ENCODE measurements around the gene RAI1.

Gene RAI1

DNA sequence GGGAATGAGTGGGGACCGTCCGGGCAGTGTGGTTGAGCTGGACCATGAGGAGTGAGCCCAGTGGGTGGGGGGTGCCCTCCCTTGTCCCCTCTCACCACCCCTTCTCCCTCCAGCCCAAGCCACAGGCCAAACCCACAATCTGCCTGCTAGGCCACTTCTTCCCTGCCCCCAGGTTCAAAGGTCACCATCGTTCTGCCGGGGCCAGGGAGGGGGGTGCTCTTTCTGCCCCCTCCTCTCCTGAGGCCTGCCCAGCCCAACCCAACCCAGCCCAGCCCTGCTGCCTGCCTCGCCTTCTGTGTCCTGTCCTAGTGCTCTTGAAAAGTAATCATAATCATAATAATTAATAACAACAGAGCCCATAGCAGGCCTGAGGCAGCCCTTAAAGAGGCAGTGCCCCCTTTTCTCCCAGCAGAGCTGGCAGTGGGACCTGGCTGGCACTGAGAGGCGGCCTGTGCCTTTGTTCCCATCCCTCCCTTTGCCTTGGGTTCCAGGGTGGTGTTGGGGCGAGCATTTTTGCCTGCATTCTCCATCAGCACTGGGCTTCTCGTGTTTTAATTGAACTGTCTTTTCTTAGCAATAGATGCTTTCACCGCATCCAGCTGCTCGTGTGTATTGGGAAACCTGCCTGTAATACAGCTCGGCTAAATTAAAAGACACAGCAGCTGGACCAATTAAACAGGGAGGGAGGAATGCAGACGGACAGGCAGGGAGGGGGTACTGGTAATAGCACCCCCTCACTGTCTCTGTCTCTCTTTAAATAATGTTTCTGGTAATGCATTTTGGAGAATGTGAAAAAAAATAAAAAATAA, 108.8 kb downstream of the RAI1 start:
- ChIA-PET CTCF (interaction anchor here (0.6 to 1.0 kb wide), 2 partner anchors 62 to 554 kb away, joined by 3 to 4 read pairs; no protein-coding TSS in a partner anchor), POLR2A (interaction anchor here (1.0 kb wide), 1 partner anchor 9 kb away, joined by 4 read pairs; no protein-coding TSS in a partner anchor)

DNA sequence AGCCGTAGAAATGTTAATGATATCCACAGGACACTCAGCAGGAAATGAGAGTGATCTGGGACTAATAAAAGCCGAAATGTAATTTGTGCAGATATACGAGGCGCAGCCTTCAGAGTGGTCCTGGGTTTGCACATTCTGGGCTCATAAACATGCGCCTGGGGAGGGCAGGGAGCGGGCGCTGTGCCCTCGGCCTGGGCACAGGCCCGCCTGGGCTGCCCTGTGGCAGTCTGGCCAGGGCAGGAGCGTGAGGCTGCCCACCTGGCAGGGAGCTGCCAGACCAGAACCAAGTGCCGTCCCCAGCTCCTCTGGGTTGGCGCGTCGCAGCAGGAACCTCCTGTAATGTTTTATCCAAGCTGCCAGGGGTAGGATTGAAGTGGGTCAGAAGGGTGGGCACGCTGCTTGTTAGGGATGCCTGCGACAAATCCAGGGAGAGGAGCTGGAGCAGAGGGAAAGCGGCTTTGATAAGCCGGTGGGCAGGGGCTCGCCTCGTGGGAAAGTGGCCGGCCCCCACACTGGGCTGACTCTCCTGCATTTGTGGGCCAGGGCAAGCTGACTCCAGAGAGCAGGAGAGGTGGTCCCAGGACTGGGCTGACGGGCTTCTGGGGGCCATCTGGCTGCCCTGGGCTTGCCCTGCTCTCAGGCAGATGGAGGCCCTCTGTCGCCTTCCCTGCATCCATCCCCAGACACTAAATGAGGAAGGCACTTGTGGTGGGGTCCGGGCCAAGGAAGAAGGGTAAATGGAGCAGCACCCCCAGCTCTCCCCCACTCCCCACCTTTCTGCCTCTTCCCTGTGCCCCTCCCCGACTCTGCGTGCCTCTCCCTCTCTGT, 109.6 kb downstream of the RAI1 start:
- H3K9me3 ChIP-seq (ENCODE audit: control insufficient read depth, insufficient read depth, low read depth, low read length): no peaks in the 10 kb centered on the region
- H3K36me3 ChIP-seq (ENCODE audit: control insufficient read depth in 2 of 2, insufficient read depth in 1 of 2, low read length in 2 of 2): peaks cover 0 to 30% of the 10 kb centered on the region in 2 experiments; a peak in 1 of 3 replicates
- peaks cover 2% of the 10 kb centered on the region for H3K4me1 ChIP-seq (ENCODE audit: control insufficient read depth, insufficient read depth, low read length)
- CTCF ChIA-PET: interaction anchor here (0.6 to 1.0 kb wide), 2 partner anchors 63 to 554 kb away, joined by 3 to 4 read pairs; no protein-coding TSS in a partner anchor
- no peak for TF ChIP-seq PRDM1 (tag by site-specific recombination; IDR thresholded peaks at IDR 0.05)
- TF ChIP-seq, protein P1, sequence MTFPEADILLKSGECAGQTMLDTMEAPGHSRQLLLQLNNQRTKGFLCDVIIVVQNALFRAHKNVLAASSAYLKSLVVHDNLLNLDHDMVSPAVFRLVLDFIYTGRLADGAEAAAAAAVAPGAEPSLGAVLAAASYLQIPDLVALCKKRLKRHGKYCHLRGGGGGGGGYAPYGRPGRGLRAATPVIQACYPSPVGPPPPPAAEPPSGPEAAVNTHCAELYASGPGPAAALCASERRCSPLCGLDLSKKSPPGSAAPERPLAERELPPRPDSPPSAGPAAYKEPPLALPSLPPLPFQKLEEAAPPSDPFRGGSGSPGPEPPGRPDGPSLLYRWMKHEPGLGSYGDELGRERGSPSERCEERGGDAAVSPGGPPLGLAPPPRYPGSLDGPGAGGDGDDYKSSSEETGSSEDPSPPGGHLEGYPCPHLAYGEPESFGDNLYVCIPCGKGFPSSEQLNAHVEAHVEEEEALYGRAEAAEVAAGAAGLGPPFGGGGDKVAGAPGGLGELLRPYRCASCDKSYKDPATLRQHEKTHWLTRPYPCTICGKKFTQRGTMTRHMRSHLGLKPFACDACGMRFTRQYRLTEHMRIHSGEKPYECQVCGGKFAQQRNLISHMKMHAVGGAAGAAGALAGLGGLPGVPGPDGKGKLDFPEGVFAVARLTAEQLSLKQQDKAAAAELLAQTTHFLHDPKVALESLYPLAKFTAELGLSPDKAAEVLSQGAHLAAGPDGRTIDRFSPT (tag by site-specific recombination; IDR thresholded peaks at IDR 0.05): 0 out of 2 replicates have a peak, but pooled peaks have one; percentile 39
- POLR2A ChIA-PET: interaction anchor here (1.0 kb wide), 1 partner anchor 10 kb away, joined by 4 read pairs; no protein-coding TSS in a partner anchor
- H3K27ac ChIP-seq (ENCODE audit: extremely low read depth, low read depth, low read length): no peak overlapping the region
- H3K4me3 ChIP-seq (ENCODE audit: low read depth, low read length): no peak overlapping the region

More for the DNA sequence above, 108.8 kb downstream of the RAI1 start:
- TF ChIP-seq, protein P2, sequence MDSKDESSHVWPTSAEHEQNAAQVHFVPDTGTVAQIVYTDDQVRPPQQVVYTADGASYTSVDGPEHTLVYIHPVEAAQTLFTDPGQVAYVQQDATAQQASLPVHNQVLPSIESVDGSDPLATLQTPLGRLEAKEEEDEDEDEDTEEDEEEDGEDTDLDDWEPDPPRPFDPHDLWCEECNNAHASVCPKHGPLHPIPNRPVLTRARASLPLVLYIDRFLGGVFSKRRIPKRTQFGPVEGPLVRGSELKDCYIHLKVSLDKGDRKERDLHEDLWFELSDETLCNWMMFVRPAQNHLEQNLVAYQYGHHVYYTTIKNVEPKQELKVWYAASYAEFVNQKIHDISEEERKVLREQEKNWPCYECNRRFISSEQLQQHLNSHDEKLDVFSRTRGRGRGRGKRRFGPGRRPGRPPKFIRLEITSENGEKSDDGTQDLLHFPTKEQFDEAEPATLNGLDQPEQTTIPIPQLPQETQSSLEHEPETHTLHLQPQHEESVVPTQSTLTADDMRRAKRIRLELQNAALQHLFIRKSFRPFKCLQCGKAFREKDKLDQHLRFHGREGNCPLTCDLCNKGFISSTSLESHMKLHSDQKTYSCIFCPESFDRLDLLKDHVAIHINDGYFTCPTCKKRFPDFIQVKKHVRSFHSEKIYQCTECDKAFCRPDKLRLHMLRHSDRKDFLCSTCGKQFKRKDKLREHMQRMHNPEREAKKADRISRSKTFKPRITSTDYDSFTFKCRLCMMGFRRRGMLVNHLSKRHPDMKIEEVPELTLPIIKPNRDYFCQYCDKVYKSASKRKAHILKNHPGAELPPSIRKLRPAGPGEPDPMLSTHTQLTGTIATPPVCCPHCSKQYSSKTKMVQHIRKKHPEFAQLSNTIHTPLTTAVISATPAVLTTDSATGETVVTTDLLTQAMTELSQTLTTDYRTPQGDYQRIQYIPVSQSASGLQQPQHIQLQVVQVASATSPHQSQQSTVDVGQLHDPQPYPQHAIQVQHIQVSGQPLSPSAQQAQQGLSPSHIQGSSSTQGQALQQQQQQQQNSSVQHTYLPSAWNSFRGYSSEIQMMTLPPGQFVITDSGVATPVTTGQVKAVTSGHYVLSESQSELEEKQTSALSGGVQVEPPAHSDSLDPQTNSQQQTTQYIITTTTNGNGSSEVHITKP (tag by site-specific recombination; IDR thresholded peaks at IDR 0.05): peak; percentile 28; the same call in 1 of the 2 replicates
- TF ChIP-seq ZNF214 (tag by site-specific recombination; IDR thresholded peaks at IDR 0.05; ENCODE audit: borderline replicate concordance): no peak
- TF ChIP-seq, protein P3, sequence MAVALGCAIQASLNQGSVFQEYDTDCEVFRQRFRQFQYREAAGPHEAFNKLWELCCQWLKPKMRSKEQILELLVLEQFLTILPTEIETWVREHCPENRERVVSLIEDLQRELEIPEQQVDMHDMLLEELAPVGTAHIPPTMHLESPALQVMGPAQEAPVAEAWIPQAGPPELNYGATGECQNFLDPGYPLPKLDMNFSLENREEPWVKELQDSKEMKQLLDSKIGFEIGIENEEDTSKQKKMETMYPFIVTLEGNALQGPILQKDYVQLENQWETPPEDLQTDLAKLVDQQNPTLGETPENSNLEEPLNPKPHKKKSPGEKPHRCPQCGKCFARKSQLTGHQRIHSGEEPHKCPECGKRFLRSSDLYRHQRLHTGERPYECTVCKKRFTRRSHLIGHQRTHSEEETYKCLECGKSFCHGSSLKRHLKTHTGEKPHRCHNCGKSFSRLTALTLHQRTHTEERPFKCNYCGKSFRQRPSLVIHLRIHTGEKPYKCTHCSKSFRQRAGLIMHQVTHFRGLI (tag by site-specific recombination; IDR thresholded peaks at IDR 0.05): peak; percentile 89
- Histone ChIP-seq H3K4me1 (ENCODE audit: control insufficient read depth, insufficient read depth, low read length) (peaks cover 10% of the 10 kb centered on the region), H3K36me3 (ENCODE audit: control insufficient read depth in 2 of 2, insufficient read depth in 1 of 2, low read length in 2 of 2) (peaks cover 0 to 22% of the 10 kb centered on the region in 2 experiments; a peak in 1 of 3 replicates), H3K9me3 (ENCODE audit: control insufficient read depth, insufficient read depth, low read depth, low read length) (no peaks in the 10 kb centered on the region), H3K4me3 (ENCODE audit: low read depth, low read length) (no peak overlapping the region), H3K27ac (ENCODE audit: extremely low read depth, low read depth, low read length) (no peak overlapping the region)

DNA sequence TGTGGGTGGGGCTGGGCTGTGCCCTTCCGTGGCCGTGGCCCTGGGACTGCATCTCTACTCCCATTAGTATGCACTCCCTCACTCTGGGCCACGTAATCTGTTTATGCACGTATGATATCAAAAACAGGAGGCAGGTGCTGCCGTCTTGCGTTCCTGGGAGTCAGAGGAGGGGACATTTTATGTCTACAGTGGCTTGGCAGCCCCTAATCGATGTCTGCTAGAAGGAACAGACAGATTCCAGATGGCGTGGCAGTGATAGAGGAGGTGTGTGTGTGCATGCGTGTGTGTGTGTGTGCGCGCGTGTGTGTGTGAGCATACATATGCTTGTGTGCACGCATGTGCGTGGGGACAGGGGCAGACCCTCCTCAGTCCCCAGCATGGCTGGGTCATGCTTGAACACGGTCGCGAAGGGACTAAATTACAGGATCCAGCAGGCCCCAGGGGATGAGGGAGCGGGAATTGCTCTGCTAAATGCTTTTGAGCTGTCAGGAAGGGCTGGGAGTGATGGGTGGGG, 110.8 kb downstream of the RAI1 start:
- no peak overlapping the region for H3K27ac ChIP-seq (ENCODE audit: extremely low read depth, low read depth, low read length)
- no peaks in the 10 kb centered on the region for H3K9me3 ChIP-seq (ENCODE audit: control insufficient read depth, insufficient read depth, low read depth, low read length)
- TF ChIP-seq ZNF791 (tag by site-specific recombination; IDR thresholded peaks at IDR 0.05) (no peak), ZBTB8A (tag by site-specific recombination; IDR thresholded peaks at IDR 0.05) (0 out of 2 replicates have a peak, but pooled peaks have one; percentile 24)
- TF ChIP-seq, protein P4, sequence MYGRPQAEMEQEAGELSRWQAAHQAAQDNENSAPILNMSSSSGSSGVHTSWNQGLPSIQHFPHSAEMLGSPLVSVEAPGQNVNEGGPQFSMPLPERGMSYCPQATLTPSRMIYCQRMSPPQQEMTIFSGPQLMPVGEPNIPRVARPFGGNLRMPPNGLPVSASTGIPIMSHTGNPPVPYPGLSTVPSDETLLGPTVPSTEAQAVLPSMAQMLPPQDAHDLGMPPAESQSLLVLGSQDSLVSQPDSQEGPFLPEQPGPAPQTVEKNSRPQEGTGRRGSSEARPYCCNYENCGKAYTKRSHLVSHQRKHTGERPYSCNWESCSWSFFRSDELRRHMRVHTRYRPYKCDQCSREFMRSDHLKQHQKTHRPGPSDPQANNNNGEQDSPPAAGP (tag by site-specific recombination; IDR thresholded peaks at IDR 0.05): 0 out of 2 replicates have a peak, but pooled peaks have one; percentile 46
- no peaks in the 10 kb centered on the region for H3K4me1 ChIP-seq (ENCODE audit: control insufficient read depth, insufficient read depth, low read length)
- H3K36me3 ChIP-seq (ENCODE audit: control insufficient read depth in 2 of 2, insufficient read depth in 1 of 2, low read length in 2 of 2): peaks cover 0 to 43% of the 10 kb centered on the region in 2 experiments; a peak in 1 of 3 replicates
- CTCF ChIA-PET: interaction anchor here (0.6 to 1.1 kb wide), 2 partner anchors 20 to 208 kb away, joined by 3 to 5 read pairs; no protein-coding TSS in a partner anchor
- POLR2A ChIA-PET: no interaction called here
- no peak overlapping the region for H3K4me3 ChIP-seq (ENCODE audit: low read depth, low read length)

Data from HEK293 (cell line).